Occipital lobe (tissue), 2 donors: ENCODE measurements around the gene NAT9. TPM values are rescaled to one million over a fixed set of nuclear protein-coding genes. Genes with fewer than 3 reads are reported as not detected.

Source experiments
- DNase-seq: peaks from one replicate; lab custom pipeline; 2025; lab: John Stamatoyannopoulos, UW
- total RNA-seq: library from RNA; depleted of rRNA; stranded (reverse); fragments of >200 nt; gene quantifications from one replicate; pipeline ENCODE4 v1.2.3, GENCODE V29; 2014

Gene NAT9
- total RNA-seq, 1 donor from 2014 or later: 17.3 TPM

- no peak for DNase-seq
Measured at GRCh38 chr17:74780443-74781238, 4.5 kb upstream of the NAT9 start.

- no peak for DNase-seq
Measured at GRCh38 chr17:74779948-74780400, 3.8 kb upstream of the NAT9 start.

- DNase-seq: no peak
Measured at GRCh38 chr17:74779501-74779900, 3.4 kb upstream of the NAT9 start.

- DNase-seq: no peak
Measured at GRCh38 chr17:74778960-74779359, 2.8 kb upstream of the NAT9 start.

- DNase-seq: no peak
Measured at GRCh38 chr17:74777901-74778515, 1.9 kb upstream of the NAT9 start.

- DNase-seq: no peak
Measured at GRCh38 chr17:74776990-74777389, 845 bp upstream of the NAT9 start.

GRCh38 chr17:74775409-74776043, 619 bp downstream of the NAT9 start:
- DNase-seq: no peak

GRCh38 chr17:74773871-74774286, 2.3 kb downstream of the NAT9 start:
- DNase-seq: no peak

GRCh38 chr17:74773414-74773813, 2.7 kb downstream of the NAT9 start:
- no peak for DNase-seq

GRCh38 chr17:74772053-74772452, 4.1 kb downstream of the NAT9 start:
- DNase-seq: no peak

- DNase-seq: no peak
Measured at GRCh38 chr17:74771319-74771914, 4.7 kb downstream of the NAT9 start.

- peak; percentile 30 for DNase-seq
Measured at GRCh38 chr17:74770498-74771318, 5.4 kb downstream of the NAT9 start.

GRCh38 chr17:74769856-74770497, 6.2 kb downstream of the NAT9 start:
- DNase-seq: no peak

GRCh38 chr17:74769266-74769855, 6.8 kb downstream of the NAT9 start:
- no peak for DNase-seq

GRCh38 chr17:74768763-74769114, 7.4 kb downstream of the NAT9 start:
- no peak for DNase-seq

GRCh38 chr17:74768069-74768762, 7.9 kb downstream of the NAT9 start:
- peak; percentile 44 for DNase-seq

- DNase-seq: peak; percentile 72
Measured at GRCh38 chr17:74767111-74767516, 9.0 kb downstream of the NAT9 start.

GRCh38 chr17:74766413-74766812, 9.7 kb downstream of the NAT9 start:
- no peak for DNase-seq

GRCh38 chr17:74764751-74765286, 11.3 kb downstream of the NAT9 start:
- DNase-seq: no peak
